T-helper 2 cell (primary cell): ENCODE measurements around the gene SLC6A5.

Source experiments
- DNase-seq, 5 experiments: peaks; one replicate each; pipeline versions ENCODE4 v3.0.0 to v3.0.0-alpha.2; 2012 to 2022

SLC6A5 gene

GRCh38 chr11:20596205-20597153 is 2.9 kb upstream of the SLC6A5 start:
- peak in 1 of 5 experiments; percentile 15 for DNase-seq

GRCh38 chr11:20597154-20597679 is 2.2 kb upstream of the SLC6A5 start:
- no peak for DNase-seq

GRCh38 chr11:20597680-20598484 is 1.5 kb upstream of the SLC6A5 start:
- DNase-seq = no peak

- DNase-seq = no peak
Observed at GRCh38 chr11:20598492-20598891, 916 bp upstream of the SLC6A5 start.

GRCh38 chr11:20600020-20600346 is 575 bp downstream of the SLC6A5 start:
- DNase-seq = no peak

- DNase-seq = no peak
Observed at GRCh38 chr11:20600551-20600950, 1.1 kb downstream of the SLC6A5 start.

- no peak for DNase-seq
Observed at GRCh38 chr11:20601221-20601914, 2.0 kb downstream of the SLC6A5 start.

GRCh38 chr11:20604295-20604803 is 4.9 kb downstream of the SLC6A5 start:
- no peak for DNase-seq

GRCh38 chr11:20604864-20605601 is 5.6 kb downstream of the SLC6A5 start:
- DNase-seq = no peak

- DNase-seq = no peak
Observed at GRCh38 chr11:20605602-20606091, 6.2 kb downstream of the SLC6A5 start.

GRCh38 chr11:20608934-20609333 is 9.5 kb downstream of the SLC6A5 start:
- DNase-seq = no peak

- peak in 3 of 5 experiments; percentile 34 to 56 (median 41) for DNase-seq
Observed at GRCh38 chr11:20609727-20610707, 10.6 kb downstream of the SLC6A5 start.

GRCh38 chr11:20610825-20611224 is 11.4 kb downstream of the SLC6A5 start:
- DNase-seq = no peak

- no peak for DNase-seq
Observed at GRCh38 chr11:20611445-20611844, 12.0 kb downstream of the SLC6A5 start.

- no peak for DNase-seq
Observed at GRCh38 chr11:20611892-20612291, 12.5 kb downstream of the SLC6A5 start.

- DNase-seq = no peak
Observed at GRCh38 chr11:20612416-20612815, 13.0 kb downstream of the SLC6A5 start.

- no peak for DNase-seq
Observed at GRCh38 chr11:20616920-20617319, 17.5 kb downstream of the SLC6A5 start.

GRCh38 chr11:20617346-20618005 is 18.1 kb downstream of the SLC6A5 start:
- DNase-seq = no peak

GRCh38 chr11:20618083-20618482 is 18.7 kb downstream of the SLC6A5 start:
- DNase-seq = no peak

- DNase-seq = no peak
Observed at GRCh38 chr11:20620988-20621387, 21.6 kb downstream of the SLC6A5 start.
